ENCODE data around the gene TMEM30B. TPM values are rescaled to one million over a fixed set of nuclear protein-coding genes. Genes with fewer than 3 reads are reported as not detected.

The TMEM30B gene
- total and polyA plus RNA-seq, 9 of the 15 experiments (the other 6 are each of a cell fraction or from before 2014, with no cell fraction given), result 0.04 TPM; not detected in 8

GRCh38 chr14:61315313-61315712, 34.2 kb upstream of the TMEM30B start (continued):
- no peak for TF ChIP-seq TFAM (CRISPR knock-in tag; conservative IDR thresholded peaks at IDR 0.05)
- no peak for TF ChIP-seq CLOCK (CRISPR knock-in tag; IDR thresholded peaks at IDR 0.05; ENCODE audit: borderline replicate concordance)
- no peak for TF ChIP-seq ZFP30 (CRISPR knock-in tag; IDR thresholded peaks at IDR 0.05; ENCODE audit: borderline replicate concordance)
- TF ChIP-seq ZNF77 (CRISPR knock-in tag; IDR thresholded peaks at IDR 0.05), result no peak
- no peak for TF ChIP-seq BCLAF1 (IDR thresholded peaks at IDR 0.05; ENCODE audit: borderline replicate concordance in 1 of 2, control insufficient read depth in 1 of 2, low read depth in 2 of 2, low read length in 1 of 2)
- TF ChIP-seq HINFP (tag; conservative IDR thresholded peaks at IDR 0.05; ENCODE audit: low read depth), result no peak
- TF ChIP-seq ZNF589 (CRISPR knock-in tag; IDR thresholded peaks at IDR 0.05; ENCODE audit: low read depth), result no peak
- no peak for TF ChIP-seq NR4A1 (CRISPR knock-in tag; IDR thresholded peaks at IDR 0.05)
- no peak for TF ChIP-seq NR4A1 (tag; IDR thresholded peaks at IDR 0.05)
- no peak for TF ChIP-seq ZNF785 (CRISPR knock-in tag; IDR thresholded peaks at IDR 0.05)

Data from K562 (cell line).